Gastrocnemius medialis (tissue), 4 donors: ENCODE measurements around the gene PPP2R5C.

Experiments
- POLR2A ChIP-seq, 2 donors: fragments of 450-650 bp; IDR thresholded peaks; one replicate each; pipeline ENCODE4 v1.6.1; 2017; ENCODE audit warnings: antibody characterized with exemption in 2 of 2, mild to moderate bottlenecking in 2 of 2, moderate library complexity in 2 of 2
- TF ChIP-seq, protein P1 (sequence below), 5 experiments: fragments of 450-650 bp in 3 of 5; fragments of 200-600 bp in 2 of 5; sonication (generic) in 2 of 5; IDR thresholded peaks in 4 of 5; conservative IDR thresholded peaks in 1 of 5; 1 replicate in 4 of 5; 2 replicates in 1 of 5; pipeline ENCODE4 v1.5.1; 2016 to 2019; ENCODE audit warnings: antibody characterized with exemption in 5 of 5, mild to moderate bottlenecking in 3 of 5, moderate library complexity in 3 of 5

DNA sequence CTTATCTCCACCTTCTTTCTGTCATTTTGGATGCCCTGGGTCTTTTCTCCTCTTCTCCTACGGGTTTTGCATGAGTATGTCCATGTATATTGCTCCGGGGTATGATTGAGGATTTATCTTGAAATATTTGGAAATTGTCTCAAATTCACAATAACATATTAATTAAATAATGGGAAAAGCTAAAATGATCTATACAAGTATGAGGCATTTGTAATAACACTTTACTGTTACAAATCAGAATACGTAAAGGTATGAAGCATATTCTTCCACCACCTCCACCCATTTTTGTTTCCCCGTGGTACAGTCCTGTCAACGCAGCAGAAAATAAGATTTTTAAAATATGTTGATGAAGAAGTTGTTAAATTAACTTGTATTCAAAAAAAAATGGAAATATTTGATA lies 91.3 kb downstream of the PPP2R5C start:
- TF ChIP-seq, protein P1, sequence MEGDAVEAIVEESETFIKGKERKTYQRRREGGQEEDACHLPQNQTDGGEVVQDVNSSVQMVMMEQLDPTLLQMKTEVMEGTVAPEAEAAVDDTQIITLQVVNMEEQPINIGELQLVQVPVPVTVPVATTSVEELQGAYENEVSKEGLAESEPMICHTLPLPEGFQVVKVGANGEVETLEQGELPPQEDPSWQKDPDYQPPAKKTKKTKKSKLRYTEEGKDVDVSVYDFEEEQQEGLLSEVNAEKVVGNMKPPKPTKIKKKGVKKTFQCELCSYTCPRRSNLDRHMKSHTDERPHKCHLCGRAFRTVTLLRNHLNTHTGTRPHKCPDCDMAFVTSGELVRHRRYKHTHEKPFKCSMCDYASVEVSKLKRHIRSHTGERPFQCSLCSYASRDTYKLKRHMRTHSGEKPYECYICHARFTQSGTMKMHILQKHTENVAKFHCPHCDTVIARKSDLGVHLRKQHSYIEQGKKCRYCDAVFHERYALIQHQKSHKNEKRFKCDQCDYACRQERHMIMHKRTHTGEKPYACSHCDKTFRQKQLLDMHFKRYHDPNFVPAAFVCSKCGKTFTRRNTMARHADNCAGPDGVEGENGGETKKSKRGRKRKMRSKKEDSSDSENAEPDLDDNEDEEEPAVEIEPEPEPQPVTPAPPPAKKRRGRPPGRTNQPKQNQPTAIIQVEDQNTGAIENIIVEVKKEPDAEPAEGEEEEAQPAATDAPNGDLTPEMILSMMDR (IDR thresholded peaks at IDR 0.05 in 4 of 5, conservative IDR thresholded peaks at IDR 0.05 in 1 of 5): no peak
- TF ChIP-seq POLR2A (IDR thresholded peaks at IDR 0.05): no peak
